Stimulated activated CD4-positive, alpha-beta T cell treated with anti-CD3 and anti-CD28 coated beads, Interleukin-12 subunit alpha, Interleukin-12 subunit beta, amount 100 ng/mL, for 4 hours (primary cell): ENCODE data around the gene GSS.

ENCODE experiments used
- DNase-seq: peaks from one replicate; pipeline ENCODE4 v3.0.0-alpha.2; 2020

GSS gene

GRCh38 chr20:34976286-34976685 is 20.7 kb upstream of the GSS start:
- no peak for DNase-seq

- DNase-seq: no peak
These were observed 18.6 kb upstream of the GSS start for GRCh38 chr20:34974246-34974645.

- no peak for DNase-seq
These were observed 16.1 kb upstream of the GSS start for GRCh38 chr20:34971561-34972235.

- DNase-seq: no peak
These were observed 15.4 kb upstream of the GSS start for GRCh38 chr20:34970846-34971560.

GRCh38 chr20:34970193-34970840 is 14.7 kb upstream of the GSS start:
- no peak for DNase-seq

- no peak for DNase-seq
These were observed 12.6 kb upstream of the GSS start for GRCh38 chr20:34968042-34968775.

GRCh38 chr20:34967421-34967820 is 11.8 kb upstream of the GSS start:
- no peak for DNase-seq

- no peak for DNase-seq
These were observed 9.4 kb upstream of the GSS start for GRCh38 chr20:34965051-34965450.

GRCh38 chr20:34964486-34964885 is 8.9 kb upstream of the GSS start:
- DNase-seq: no peak

GRCh38 chr20:34956751-34957472 is 1.3 kb upstream of the GSS start:
- DNase-seq: no peak

GRCh38 chr20:34956041-34956458 is 444 bp upstream of the GSS start:
- DNase-seq: no peak

- DNase-seq: no peak
These were observed 739 bp downstream of the GSS start for GRCh38 chr20:34954904-34955230.

- no peak for DNase-seq
These were observed 1.6 kb downstream of the GSS start for GRCh38 chr20:34953960-34954359.

GRCh38 chr20:34952671-34953070 is 2.9 kb downstream of the GSS start:
- no peak for DNase-seq

GRCh38 chr20:34951652-34952051 is 4.0 kb downstream of the GSS start:
- DNase-seq: no peak

- DNase-seq: no peak
These were observed 4.4 kb downstream of the GSS start for GRCh38 chr20:34951252-34951651.

- no peak for DNase-seq
These were observed 6.5 kb downstream of the GSS start for GRCh38 chr20:34949120-34949519.

- DNase-seq: no peak
These were observed 7.6 kb downstream of the GSS start for GRCh38 chr20:34948030-34948429.

- no peak for DNase-seq
These were observed 8.3 kb downstream of the GSS start for GRCh38 chr20:34947336-34947735.

GRCh38 chr20:34946661-34947060 is 8.9 kb downstream of the GSS start:
- DNase-seq: no peak

- no peak for DNase-seq
These were observed 10.1 kb downstream of the GSS start for GRCh38 chr20:34945315-34946077.
